H1 (cell line): ENCODE measurements around the gene TMIGD3. TPM values are rescaled to one million over a fixed set of nuclear protein-coding genes. Genes with fewer than 3 reads are reported as not detected.

Experiments used
- BACH1 ChIP-seq: IDR thresholded peaks from 2 replicates; pipeline ENCODE4 v1.6.1; 2012; ENCODE audit warnings: low read length, improper control_type of control experiment
- BRCA1 ChIP-seq: IDR thresholded peaks from 2 replicates; pipeline ENCODE4 v1.6.1; 2012; ENCODE audit warnings: low read depth, low read length, improper control_type of control experiment
- CBX8 ChIP-seq: fragments of 300-800, 300-1000 bp; sonication (generic); IDR thresholded peaks from 2 replicates; pipeline ENCODE4 v1.7.1; 2016; ENCODE audit warnings: low read depth, low read length, borderline replicate concordance
- CEBPB ChIP-seq: IDR thresholded peaks from 2 replicates; pipeline ENCODE4 v1.6.1; 2012; ENCODE audit warnings: low read depth, low read length
- CTCF ChIP-seq, 3 experiments: IDR thresholded peaks; 1 replicate in 2 of 3; 2 replicates in 1 of 3; pipeline versions ENCODE4 v1.5.1 to v1.6.1; 2011; ENCODE audit warnings: low read length in 3 of 3, mild to moderate bottlenecking in 3 of 3, inconsistent platforms in 2 of 3, low read depth in 1 of 3, moderate library complexity in 1 of 3; ENCODE audit not compliant: insufficient read depth in 1 of 3; ENCODE audit errors: control extremely low read depth in 1 of 3
- E2F6 ChIP-seq: IDR thresholded peaks from 2 replicates; pipeline ENCODE4 v1.6.1; 2012; ENCODE audit warnings: inconsistent platforms
- EZH2 ChIP-seq: fragments of 200-600 bp; sonication (generic); IDR thresholded peaks from 2 replicates; pipeline ENCODE4 v1.7.1; 2012; ENCODE audit warnings: low read depth, mild to moderate bottlenecking, moderate library complexity, low read length, inconsistent platforms; ENCODE audit not compliant: severe bottlenecking
- GABPA ChIP-seq: IDR thresholded peaks from 2 replicates; pipeline ENCODE4 v1.6.1; 2011; ENCODE audit warnings: mild to moderate bottlenecking, low read length, moderate library complexity, borderline replicate concordance; ENCODE audit not compliant: insufficient read depth
- GTF2F1 ChIP-seq: IDR thresholded peaks from 2 replicates; pipeline ENCODE4 v1.6.1; 2012; ENCODE audit warnings: low read depth, low read length, improper control_type of control experiment, borderline replicate concordance
- NRF1 ChIP-seq: IDR thresholded peaks from 2 replicates; pipeline ENCODE4 v1.6.1; 2011; ENCODE audit warnings: mild to moderate bottlenecking, low read depth, low read length, improper control_type of control experiment
- POLR2A ChIP-seq, 2 experiments: IDR thresholded peaks; 1 replicate in 1 of 2; 2 replicates in 1 of 2; pipeline ENCODE4 v1.6.1; 2011; ENCODE audit warnings: low read depth in 2 of 2, low read length in 2 of 2, mild to moderate bottlenecking in 2 of 2; ENCODE audit errors: control extremely low read depth in 1 of 2
- POU5F1 ChIP-seq: IDR thresholded peaks from 2 replicates; pipeline ENCODE4 v1.6.1; 2011; ENCODE audit warnings: low read depth, mild to moderate bottlenecking, low read length, moderate library complexity
- RAD21 ChIP-seq, 2 experiments: IDR thresholded peaks in 1 of 2; conservative IDR thresholded peaks in 1 of 2; 2 replicates each; pipeline ENCODE4 v1.6.1; 2011; ENCODE audit warnings: low read depth in 2 of 2, low read length in 2 of 2, improper control_type of control experiment in 1 of 2, inconsistent platforms in 1 of 2, mild to moderate bottlenecking in 1 of 2, moderate library complexity in 1 of 2
- RNF2 ChIP-seq: fragments of 200-900, 300-1000 bp; sonication (generic); IDR thresholded peaks from 2 replicates; pipeline ENCODE4 v1.7.1; 2016; ENCODE audit warnings: borderline replicate concordance, low read depth, mild to moderate bottlenecking, antibody characterized with exemption, low read length; ENCODE audit not compliant: poor library complexity, severe bottlenecking; ENCODE audit errors: missing control alignments
- RXRA ChIP-seq: IDR thresholded peaks from 2 replicates; pipeline ENCODE4 v1.6.1; 2011; ENCODE audit warnings: low read depth, mild to moderate bottlenecking, low read length, moderate library complexity; ENCODE audit not compliant: insufficient read depth
- SIN3A ChIP-seq, 2 experiments: IDR thresholded peaks in 1 of 2; conservative IDR thresholded peaks in 1 of 2; 2 replicates each; pipeline ENCODE4 v1.6.1; 2011 to 2012; ENCODE audit warnings: low read length in 2 of 2, improper control_type of control experiment in 1 of 2, low read depth in 1 of 2, mild to moderate bottlenecking in 1 of 2
- SUZ12 ChIP-seq: fragments of 200-600 bp; sonication (generic); IDR thresholded peaks from 2 replicates; pipeline ENCODE4 v1.6.1; 2012; ENCODE audit warnings: mild to moderate bottlenecking, inconsistent platforms, low read length, moderate library complexity, mixed read lengths
- TAF1 ChIP-seq: IDR thresholded peaks from 2 replicates; pipeline ENCODE4 v1.6.1; 2011; ENCODE audit warnings: mild to moderate bottlenecking, low read depth, low read length
- TBP ChIP-seq: IDR thresholded peaks from 2 replicates; pipeline ENCODE4 v1.6.1; 2011; ENCODE audit warnings: low read depth, low read length, improper control_type of control experiment
- ZNF274 ChIP-seq: IDR thresholded peaks from 2 replicates; pipeline ENCODE4 v1.7.0; 2012; ENCODE audit warnings: low read length, borderline replicate concordance; ENCODE audit errors: extremely low read depth
- polyA plus RNA-seq, 7 experiments: library from polyadenylated mRNA; depleted of rRNA in 3 of 7; stranded (reverse) in 5 of 7; unstranded in 2 of 7; fragments of >200 nt in 5 of 7; fragments of 200-250 nt in 2 of 7; gene quantifications; 1 replicate in 5 of 7; 2 replicates in 1 of 7; 4 replicates in 1 of 7; pipeline versions ENCODE4 v1.2.1 to v1.2.3, GENCODE V29; 2011 to 2013; ENCODE audit warnings: missing spikeins in 2 of 7, mixed read lengths in 2 of 7
- total RNA-seq: library from RNA; stranded (reverse); fragmentation: NEBNext Ultra II Directional; extraction: Animal tissue kit (Norgen Biotek cat#: 25700); gene quantifications from 2 replicates; pipeline ENCODE4 v1.2.1, GENCODE V29; 2021

The TMIGD3 gene
- total and polyA plus RNA-seq, 2 of the 8 experiments (the other 6 are each of a cell fraction or from before 2014, with no cell fraction given): not detected

- TF ChIP-seq RNF2 (no peak), POLR2A (IDR thresholded peaks at IDR 0.05; ENCODE audit: control extremely low read depth in 1 of 2, low read depth in 2 of 2, low read length in 2 of 2) (0 out of 3 replicates have a peak, but pooled peaks of 1 of the 2 experiments have one; percentile 10), SIN3A (conservative IDR thresholded peaks at IDR 0.05 in 1 of 2, IDR thresholded peaks at IDR 0.05 in 1 of 2; ENCODE audit: low read depth in 1 of 2, low read length in 2 of 2) (0 out of 4 replicates have a peak, but pooled peaks of 1 of the 2 experiments have one; percentile 6), RAD21 (IDR thresholded peaks at IDR 0.05 in 1 of 2, conservative IDR thresholded peaks at IDR 0.05 in 1 of 2; ENCODE audit: low read depth in 2 of 2, low read length in 2 of 2) (peak; percentile 19 to 20; a peak in 1 of 4 replicates), POU5F1 (no peak), E2F6 (peak; percentile 70), TAF1 (no peak; the same call in 1 of the 2 replicates), RXRA (no peak), BACH1 (no peak), TBP (peak; percentile 17; the same call in 1 of the 2 replicates), CEBPB (no peak), SUZ12 (no peak), ZNF274 (no peak), EZH2 (no peak), CTCF (IDR thresholded peaks at IDR 0.05; ENCODE audit: control extremely low read depth in 1 of 3, insufficient read depth in 1 of 3, low read depth in 1 of 3, low read length in 3 of 3) (peak; percentile 35 to 38 (median 36)), GABPA (no peak), CBX8 (no peak), BRCA1 (no peak), GTF2F1 (no peak), NRF1 (no peak)
Measured at GRCh38 chr1:111507411-111508201, 4.2 kb upstream of the TMIGD3 start (continued).
